Karpas-422 (cell line): Measurements from ENCODE around the gene SH3PXD2B. TPM values are rescaled to one million over a fixed set of nuclear protein-coding genes. Genes with fewer than 3 reads are reported as not detected.

ENCODE experiments used
- DNase-seq: peaks from one replicate; pipeline ENCODE4 v3.0.0-alpha.2; 2015
- H2AFZ ChIP-seq: fragments of 200-600 bp; sonication (generic); 2 replicates; pipeline ENCODE4 v1.6.1; 2014; ENCODE audit warnings: antibody characterized with exemption, low read length, mixed read lengths
- H3K27ac ChIP-seq: fragments of 200-600 bp; sonication (generic); 2 replicates; pipeline ENCODE4 v1.5.1; 2014; ENCODE audit warnings: mild to moderate bottlenecking, low read length, moderate library complexity
- H3K27me3 ChIP-seq: fragments of 200-600 bp; sonication (generic); 2 replicates; pipeline ENCODE4 v1.6.1; 2014; ENCODE audit warnings: low read length, mixed read lengths
- H3K36me3 ChIP-seq: fragments of 200-600 bp; sonication (generic); 2 replicates; pipeline ENCODE4 v1.6.1; 2014; ENCODE audit warnings: low read length, mixed read lengths; ENCODE audit not compliant: insufficient read depth
- H3K4me1 ChIP-seq: fragments of 200-600 bp; sonication (generic); 2 replicates; pipeline ENCODE4 v1.6.1; 2014; ENCODE audit warnings: mild to moderate bottlenecking, low read length, mixed read lengths
- H3K4me2 ChIP-seq: fragments of 200-600 bp; sonication (generic); 2 replicates; pipeline ENCODE4 v1.6.1; 2014; ENCODE audit warnings: low read length, low read depth, mild to moderate bottlenecking; ENCODE audit not compliant: poor library complexity, severe bottlenecking
- H3K4me3 ChIP-seq: fragments of 200-600 bp; sonication (generic); 2 replicates; pipeline ENCODE4 v1.5.1; 2014; ENCODE audit warnings: mild to moderate bottlenecking, antibody characterized with exemption, low read length, mixed read lengths
- H3K79me2 ChIP-seq: fragments of 200-600 bp; sonication (generic); 2 replicates; pipeline ENCODE4 v1.6.1; 2014; ENCODE audit warnings: mild to moderate bottlenecking, low read length, mixed read lengths
- H3K9ac ChIP-seq: fragments of 200-600 bp; sonication (generic); 2 replicates; pipeline ENCODE4 v1.6.0; 2014; ENCODE audit warnings: low read length
- H3K9me2 ChIP-seq: fragments of 200-600 bp; sonication (generic), shearing (Covaris generic); replicated peaks from 2 replicates; pipeline ENCODE4 v1.6.0; 2014; ENCODE audit warnings: mild to moderate bottlenecking, low read length, moderate library complexity; ENCODE audit not compliant: insufficient read depth
- H3K9me3 ChIP-seq: fragments of 300-700, 200-600 bp; sonication (generic); 2 replicates; pipeline ENCODE4 v1.6.1; 2014; ENCODE audit warnings: low read length, mixed read lengths
- H4K20me1 ChIP-seq: fragments of 200-600 bp; sonication (generic); 2 replicates; pipeline ENCODE4 v1.6.1; 2014; ENCODE audit warnings: mild to moderate bottlenecking, antibody characterized with exemption, low read length, low read depth; ENCODE audit not compliant: insufficient read depth
- total RNA-seq: library from RNA; depleted of rRNA; stranded (reverse); fragments of >200 nt; shearing (Covaris generic); gene quantifications from 2 replicates; pipeline ENCODE4 v1.2.3, GENCODE V29; 2014; ENCODE audit warnings: low replicate concordance

Gene SH3PXD2B
- total RNA-seq, 1 experiment from 2014 or later: 0.15 TPM

DNA sequence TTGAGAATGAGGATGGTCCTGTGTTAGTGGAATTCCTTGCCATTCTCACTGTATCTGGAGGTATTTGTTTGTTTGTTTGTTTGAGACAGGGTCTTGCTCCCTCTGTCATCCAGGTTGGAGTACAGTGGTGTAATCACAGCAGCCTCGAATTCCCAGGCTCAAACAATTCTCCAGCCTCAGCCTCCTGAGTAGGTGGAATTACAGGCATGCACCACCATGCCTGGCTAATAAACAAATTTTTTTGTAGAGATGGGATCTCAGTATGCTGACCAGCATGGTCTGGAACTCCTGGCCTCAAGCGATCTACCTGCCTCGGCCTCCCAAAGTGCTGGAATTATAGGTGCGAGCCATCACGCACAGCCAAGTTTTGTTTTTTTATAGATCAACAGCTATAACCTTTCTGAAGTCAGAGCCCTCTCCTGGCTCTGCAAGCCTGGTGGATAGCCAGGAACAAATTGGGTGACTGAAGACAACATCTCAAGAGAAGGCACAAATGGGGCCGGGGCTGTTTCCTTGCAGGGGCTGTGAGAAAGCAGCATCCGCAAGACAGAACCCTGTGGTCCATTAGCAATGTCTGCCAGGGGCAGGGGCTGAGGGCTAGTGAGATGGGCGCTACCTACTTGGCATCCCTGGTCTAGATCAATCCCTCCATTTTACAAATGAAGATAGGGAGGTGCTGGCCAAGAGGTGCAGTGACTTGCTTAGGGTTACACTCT is 18.8 kb downstream of the SH3PXD2B start:
- no peaks in the 10 kb centered on the region for H3K9me3 ChIP-seq
- H3K9me2 ChIP-seq: no peaks in the 10 kb centered on the region
- no peaks in the 10 kb centered on the region for H4K20me1 ChIP-seq
- no peak overlapping the region for H3K9ac ChIP-seq
- H3K79me2 ChIP-seq: no peaks in the 10 kb centered on the region
- H3K36me3 ChIP-seq: no peaks in the 10 kb centered on the region
- H3K4me3 ChIP-seq: no peak overlapping the region
- no peaks in the 10 kb centered on the region for H3K4me1 ChIP-seq
- H3K27ac ChIP-seq: no peak overlapping the region
- H2AFZ ChIP-seq: no peak overlapping the region
- H3K27me3 ChIP-seq: no peaks in the 10 kb centered on the region
- DNase-seq: no peak
- no peak overlapping the region for H3K4me2 ChIP-seq

DNA sequence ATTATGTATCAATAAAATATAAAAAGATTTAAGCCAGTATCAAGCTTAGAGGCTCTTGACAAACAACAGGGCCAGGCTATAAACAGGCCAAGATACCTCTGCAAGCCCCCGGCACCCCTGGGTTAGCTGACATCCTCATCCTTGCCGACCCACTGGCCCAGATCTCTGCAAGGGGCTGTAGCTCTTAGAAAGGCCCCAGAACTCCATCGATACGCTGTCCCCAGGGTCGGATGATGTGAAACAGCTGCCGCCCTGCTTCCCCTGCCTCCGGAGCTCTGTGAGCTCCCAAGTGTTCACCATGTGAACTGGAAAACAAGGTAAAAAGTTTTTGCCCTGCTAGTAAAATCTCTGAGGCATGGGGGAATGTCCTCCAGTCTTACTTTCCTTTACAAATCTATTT is 20.1 kb downstream of the SH3PXD2B start:
- H4K20me1 ChIP-seq: no peaks in the 10 kb centered on the region
- no peaks in the 10 kb centered on the region for H3K4me1 ChIP-seq
- H3K79me2 ChIP-seq: no peaks in the 10 kb centered on the region
- H2AFZ ChIP-seq: no peak overlapping the region
- H3K9me2 ChIP-seq: no peaks in the 10 kb centered on the region
- H3K9ac ChIP-seq: no peak overlapping the region
- DNase-seq: no peak
- no peak overlapping the region for H3K27ac ChIP-seq
- no peaks in the 10 kb centered on the region for H3K9me3 ChIP-seq
- H3K27me3 ChIP-seq: no peaks in the 10 kb centered on the region
- no peak overlapping the region for H3K4me3 ChIP-seq
- H3K4me2 ChIP-seq: no peak overlapping the region
- H3K36me3 ChIP-seq: no peaks in the 10 kb centered on the region

DNA sequence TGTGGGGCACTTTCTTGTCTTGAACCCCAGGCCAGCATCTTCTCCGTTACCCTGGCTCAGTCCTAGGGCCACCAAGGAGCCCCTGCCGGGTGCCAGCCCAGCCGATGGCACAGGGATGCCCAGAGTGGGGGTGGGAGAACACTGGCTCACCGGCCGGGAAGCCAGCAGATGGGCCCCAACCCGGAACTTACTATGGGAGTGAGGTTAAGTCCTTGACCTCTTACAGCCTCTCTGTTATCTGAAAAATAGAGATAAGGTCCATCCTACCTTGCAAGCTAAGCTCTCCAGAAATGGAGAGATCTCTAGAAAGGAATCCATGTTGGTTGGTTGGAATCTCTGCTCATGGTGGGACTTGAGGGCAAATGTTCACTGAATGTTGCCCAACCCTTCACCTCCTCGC is 20.8 kb downstream of the SH3PXD2B start:
- Histone ChIP-seq H3K4me2 (no peak overlapping the region), H3K79me2 (no peaks in the 10 kb centered on the region), H3K9ac (no peak overlapping the region), H3K27ac (no peak overlapping the region), H3K9me2 (no peaks in the 10 kb centered on the region), H3K4me1 (no peaks in the 10 kb centered on the region), H3K4me3 (no peak overlapping the region), H3K9me3 (no peaks in the 10 kb centered on the region), H3K27me3 (no peaks in the 10 kb centered on the region), H2AFZ (no peak overlapping the region), H4K20me1 (no peaks in the 10 kb centered on the region), H3K36me3 (no peaks in the 10 kb centered on the region)
- DNase-seq: no peak

DNA sequence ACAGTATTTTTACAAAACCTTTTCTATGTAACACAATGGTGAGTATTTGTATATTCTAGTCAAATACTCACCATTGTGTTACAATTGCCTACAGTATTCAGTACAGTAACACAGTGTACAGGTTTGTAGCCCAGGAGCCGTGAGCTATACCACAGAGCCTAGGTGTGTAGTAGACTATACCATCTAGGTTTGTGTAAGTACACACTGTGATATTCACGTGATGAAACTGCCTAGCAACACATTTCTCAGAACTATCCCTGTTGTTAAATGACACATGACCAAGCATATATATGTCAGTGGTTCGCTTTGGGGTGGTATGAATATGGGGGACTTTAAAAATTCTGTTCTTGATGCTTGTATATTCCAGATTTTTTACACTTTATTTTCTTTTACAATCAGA is 21.3 kb downstream of the SH3PXD2B start:
- no peak for DNase-seq
- no peaks in the 10 kb centered on the region for H3K9me3 ChIP-seq
- H3K36me3 ChIP-seq: no peaks in the 10 kb centered on the region
- H3K79me2 ChIP-seq: no peaks in the 10 kb centered on the region
- no peaks in the 10 kb centered on the region for H3K9me2 ChIP-seq
- H3K4me2 ChIP-seq: no peak overlapping the region
- no peak overlapping the region for H3K9ac ChIP-seq
- H2AFZ ChIP-seq: no peak overlapping the region
- H3K4me3 ChIP-seq: no peak overlapping the region
- no peaks in the 10 kb centered on the region for H3K4me1 ChIP-seq
- no peaks in the 10 kb centered on the region for H4K20me1 ChIP-seq
- H3K27me3 ChIP-seq: no peaks in the 10 kb centered on the region
- H3K27ac ChIP-seq: no peak overlapping the region

DNA sequence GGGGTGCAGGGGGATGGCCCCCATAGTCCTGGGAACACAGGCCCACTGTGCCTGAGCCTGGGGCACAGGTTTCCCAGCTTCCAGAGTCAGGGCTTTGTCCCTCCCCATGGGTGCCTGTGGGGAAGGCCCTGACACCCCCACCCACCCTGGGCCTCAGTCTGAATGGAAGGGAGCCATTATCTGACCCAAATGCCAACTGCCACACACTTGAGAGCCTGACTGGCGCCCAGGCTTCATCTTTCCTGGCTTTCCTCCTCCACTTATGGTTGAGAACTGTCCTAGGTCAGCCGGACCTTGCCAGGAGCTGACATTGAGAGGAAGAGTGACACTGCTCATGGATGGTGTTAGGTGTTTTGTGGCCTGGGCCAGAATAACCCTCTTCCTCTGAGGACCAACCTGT is 24.0 kb downstream of the SH3PXD2B start:
- Histone ChIP-seq H3K79me2 (no peaks in the 10 kb centered on the region), H3K9ac (no peak overlapping the region), H3K4me2 (no peak overlapping the region), H3K4me1 (no peaks in the 10 kb centered on the region), H3K9me2 (no peaks in the 10 kb centered on the region), H3K27me3 (no peaks in the 10 kb centered on the region), H4K20me1 (no peaks in the 10 kb centered on the region), H2AFZ (no peak overlapping the region), H3K27ac (no peak overlapping the region), H3K36me3 (no peaks in the 10 kb centered on the region), H3K4me3 (no peak overlapping the region), H3K9me3 (no peaks in the 10 kb centered on the region)
- no peak for DNase-seq

DNA sequence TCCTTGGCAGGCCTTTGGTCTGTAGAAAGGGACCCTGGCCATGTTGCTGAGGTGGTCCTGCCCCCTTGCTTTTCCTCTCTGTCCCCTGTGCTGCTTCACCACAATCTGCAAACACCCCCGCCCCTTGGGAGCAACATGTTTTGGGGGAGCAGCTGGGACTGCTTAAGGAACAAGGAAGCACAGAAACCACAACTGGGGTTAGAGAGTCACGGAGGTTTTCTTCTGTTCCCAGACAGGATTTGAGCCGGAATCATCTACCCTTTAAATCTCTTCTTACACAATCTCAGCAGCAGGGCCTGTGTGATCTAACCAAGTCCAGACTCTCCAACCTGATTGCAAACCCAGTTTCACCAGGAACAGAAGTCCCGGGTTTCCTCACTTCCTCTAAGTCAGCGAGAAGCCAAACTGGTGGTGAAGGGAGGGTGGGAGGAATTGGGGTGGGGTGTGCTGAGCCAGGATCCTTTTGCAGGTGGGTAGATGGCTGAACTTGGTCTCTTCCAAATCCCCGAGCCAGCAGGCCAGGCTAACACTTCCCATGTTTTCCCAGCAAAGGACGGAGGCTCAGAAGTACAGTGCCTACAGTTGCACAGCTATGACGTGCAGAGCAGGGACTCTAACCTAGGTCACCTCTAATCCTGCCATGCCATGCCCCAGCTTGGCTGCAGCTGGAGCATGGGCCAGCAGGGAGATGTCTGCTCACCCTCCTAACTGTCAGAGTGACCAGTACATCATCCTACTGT is 25.0 kb downstream of the SH3PXD2B start:
- no peaks in the 10 kb centered on the region for H3K36me3 ChIP-seq
- DNase-seq: no peak
- no peaks in the 10 kb centered on the region for H3K79me2 ChIP-seq
- no peak overlapping the region for H3K4me2 ChIP-seq
- H3K27ac ChIP-seq: no peak overlapping the region
- no peaks in the 10 kb centered on the region for H3K4me1 ChIP-seq
- H4K20me1 ChIP-seq: no peaks in the 10 kb centered on the region
- H2AFZ ChIP-seq: no peak overlapping the region
- H3K9me2 ChIP-seq: no peaks in the 10 kb centered on the region
- H3K27me3 ChIP-seq: no peaks in the 10 kb centered on the region
- no peaks in the 10 kb centered on the region for H3K9me3 ChIP-seq
- no peak overlapping the region for H3K4me3 ChIP-seq
- no peak overlapping the region for H3K9ac ChIP-seq

DNA sequence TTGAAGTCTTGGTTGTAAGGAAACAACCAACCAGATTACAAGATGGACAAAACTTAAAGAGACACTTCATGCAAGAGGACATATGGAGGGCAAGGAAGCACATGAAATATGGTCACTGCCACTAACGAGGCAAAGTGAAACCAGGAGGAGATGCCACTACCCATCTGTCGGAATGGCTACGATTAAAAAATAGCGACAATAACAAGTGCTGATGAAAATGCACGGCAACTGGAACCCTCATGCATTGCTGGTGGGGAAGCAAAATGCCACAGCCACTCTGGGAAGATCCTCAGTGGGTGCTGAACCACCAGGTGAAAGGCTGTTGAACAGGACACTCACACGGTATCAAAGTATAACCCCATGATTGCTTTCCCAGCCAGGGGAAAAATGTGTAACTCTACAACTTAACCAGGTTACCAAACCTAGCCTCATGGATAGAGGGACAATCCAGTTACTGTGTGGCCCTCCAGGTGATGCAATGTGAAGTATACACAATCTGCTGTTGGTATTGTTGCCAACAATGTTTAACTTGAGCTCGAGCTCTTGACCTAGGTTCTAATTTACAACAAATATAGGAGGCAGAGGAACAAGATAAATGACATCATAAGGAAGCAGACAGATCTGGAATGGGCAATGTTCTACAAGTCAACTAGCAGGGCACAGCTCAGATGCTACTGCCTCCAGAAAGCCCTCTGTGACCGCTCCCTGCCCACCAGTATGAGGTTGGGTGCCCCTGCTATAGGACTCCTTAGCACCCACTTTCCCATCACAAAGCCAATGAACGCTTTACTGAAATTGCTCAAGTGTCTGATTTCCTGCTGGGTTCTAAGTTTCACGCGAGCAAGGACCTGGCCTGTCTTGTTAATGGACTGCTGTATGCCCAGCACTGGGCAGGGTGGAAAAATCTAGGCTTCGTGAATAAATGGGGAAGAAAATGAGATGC is 25.8 kb downstream of the SH3PXD2B start:
- no peak for DNase-seq
- no peak overlapping the region for H3K4me3 ChIP-seq
- H3K4me1 ChIP-seq: no peaks in the 10 kb centered on the region
- H3K9me2 ChIP-seq: no peaks in the 10 kb centered on the region
- H3K27me3 ChIP-seq: no peaks in the 10 kb centered on the region
- no peak overlapping the region for H3K27ac ChIP-seq
- H3K9ac ChIP-seq: no peak overlapping the region
- no peaks in the 10 kb centered on the region for H4K20me1 ChIP-seq
- H2AFZ ChIP-seq: no peak overlapping the region
- no peaks in the 10 kb centered on the region for H3K79me2 ChIP-seq
- H3K36me3 ChIP-seq: no peaks in the 10 kb centered on the region
- no peak overlapping the region for H3K4me2 ChIP-seq
- H3K9me3 ChIP-seq: no peaks in the 10 kb centered on the region

DNA sequence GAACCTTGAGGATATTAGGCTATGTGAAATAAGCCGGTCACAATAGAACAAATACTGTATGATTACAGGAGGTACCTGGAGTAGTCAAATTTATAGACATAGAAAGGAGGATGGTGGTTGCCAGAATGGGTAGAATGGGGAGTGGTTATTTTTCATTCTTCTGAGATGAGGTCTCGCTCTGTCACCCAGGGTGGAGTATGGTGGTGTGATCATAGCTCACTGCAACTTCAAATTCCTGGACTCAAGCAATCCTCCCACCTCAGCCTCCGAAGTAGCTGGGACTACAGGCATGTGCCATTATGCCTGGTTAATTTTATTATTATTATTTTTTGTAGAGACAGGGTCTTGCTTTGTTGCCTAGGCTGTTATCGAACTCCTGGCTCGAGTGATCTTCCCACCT is 27.1 kb downstream of the SH3PXD2B start:
- Histone ChIP-seq H3K27me3 (no peaks in the 10 kb centered on the region), H3K9me3 (no peaks in the 10 kb centered on the region), H4K20me1 (0 out of 2 replicates have a peak, but pooled peaks cover 2% of the 10 kb centered on the region), H3K4me2 (no peak overlapping the region), H3K79me2 (no peaks in the 10 kb centered on the region), H3K27ac (no peak overlapping the region), H3K4me1 (no peaks in the 10 kb centered on the region), H2AFZ (no peak overlapping the region), H3K36me3 (no peaks in the 10 kb centered on the region), H3K9me2 (no peaks in the 10 kb centered on the region), H3K9ac (no peak overlapping the region), H3K4me3 (no peak overlapping the region)
- no peak for DNase-seq
